Measurements from ENCODE around the gene ZC3H4.
"Not testable (repeated sequence)": the region's sequence is repeated elsewhere in the genome, so short reads cannot be mapped to it uniquely, and the experiment has no call there.

Gene ZC3H4

DNA sequence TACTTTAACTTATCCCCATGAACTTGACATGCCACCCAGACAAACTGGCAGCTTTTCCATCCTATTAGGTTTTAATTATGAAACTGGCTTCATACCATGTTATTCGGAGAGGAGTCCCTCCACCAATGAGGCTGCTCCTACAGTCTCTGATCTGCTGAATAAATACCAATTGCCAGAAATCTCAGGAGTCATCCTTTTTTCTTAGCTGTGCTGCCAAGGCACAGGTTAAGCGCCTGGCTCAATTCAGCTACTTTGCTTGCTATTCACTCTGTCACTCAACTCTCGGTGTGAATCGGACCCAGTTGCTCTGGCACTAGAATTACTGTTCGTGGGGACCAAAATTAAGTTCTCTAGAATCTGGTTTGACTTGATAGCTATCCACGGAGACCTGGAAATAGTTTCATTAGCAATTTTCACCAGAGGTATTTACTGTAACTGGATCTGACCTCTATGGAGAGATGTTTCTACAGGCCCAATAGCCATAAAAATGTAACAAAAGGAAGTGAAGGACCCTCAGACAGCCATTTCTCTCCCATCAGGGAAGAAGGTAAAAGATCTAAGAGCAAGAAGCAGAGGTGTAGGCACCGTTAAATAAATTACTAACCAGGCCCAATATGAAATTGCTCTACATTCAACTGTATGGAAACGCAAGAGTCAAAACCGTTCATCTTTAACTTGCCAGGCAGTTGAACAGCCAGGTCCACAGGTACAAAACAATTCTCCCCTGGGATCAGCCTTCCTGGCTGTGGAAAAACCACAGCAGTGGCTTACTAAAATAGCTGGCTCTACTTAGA lies 5.4 kb downstream of the ZC3H4 start:
- ATAC-seq (no peak), DNase-seq (no peak)

DNA sequence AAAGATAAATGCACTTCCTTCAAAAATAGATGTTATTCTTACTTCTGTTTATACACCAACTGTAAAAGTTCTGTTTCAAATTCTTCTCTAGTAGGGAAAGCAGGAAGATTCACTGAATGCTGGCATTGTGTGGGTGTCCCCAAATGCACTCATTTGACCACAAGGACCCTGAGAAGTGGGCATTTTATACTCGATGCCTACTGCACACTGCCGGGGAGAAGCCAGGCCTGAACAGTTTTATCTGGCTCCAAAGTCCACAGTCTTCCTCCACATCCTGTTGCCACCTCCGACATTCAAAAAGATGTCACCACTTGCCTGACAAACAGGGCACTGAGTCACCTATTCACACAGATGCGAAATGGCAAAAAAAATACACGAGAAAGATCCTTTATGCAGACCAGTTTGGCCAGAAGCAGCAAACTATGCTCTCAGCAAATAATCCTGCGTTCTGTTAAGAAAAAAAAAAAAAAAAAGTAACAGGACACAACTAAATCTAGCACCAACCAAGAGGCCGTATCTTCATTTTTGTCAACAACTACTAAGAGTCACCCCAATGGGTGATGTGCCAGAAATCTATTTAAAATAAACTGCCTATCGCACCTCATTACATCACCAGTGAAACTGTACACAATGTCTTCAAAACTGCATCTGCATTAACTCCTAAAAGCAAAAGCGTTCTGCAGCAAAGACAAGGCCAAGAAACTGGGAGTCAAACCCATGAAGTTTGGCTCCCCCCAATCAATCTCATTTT lies 6.2 kb downstream of the ZC3H4 start:
- DNase-seq, result no peak
- peak; percentile 55 for ATAC-seq

GRCh38 chr19:47106821-47107201 lies 6.8 kb downstream of the ZC3H4 start:
- no peak for ATAC-seq
- no peak for DNase-seq

DNA sequence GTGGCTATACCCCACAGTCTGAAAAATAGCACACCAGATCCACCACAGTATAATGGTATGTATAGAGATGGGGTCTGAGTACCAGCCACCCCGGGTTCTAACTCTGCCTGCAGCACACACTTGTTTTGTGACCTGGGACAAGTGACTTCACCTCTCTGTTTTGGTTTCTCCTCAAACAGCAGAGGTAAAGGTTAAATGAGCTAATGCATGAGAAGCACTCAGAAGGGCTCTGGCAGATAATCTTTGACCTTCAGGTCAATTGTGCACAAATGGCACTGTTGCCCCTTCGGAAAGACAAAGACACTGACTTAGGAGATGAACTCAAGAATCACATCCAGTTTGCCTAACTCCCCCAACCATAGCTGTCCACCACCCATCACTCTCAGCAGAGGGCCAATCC lies 7.7 kb downstream of the ZC3H4 start:
- ATAC-seq, result no peak
- no peak for DNase-seq

GRCh38 chr19:47104680-47105079 lies 8.9 kb downstream of the ZC3H4 start:
- ATAC-seq (no peak), DNase-seq (no peak)

DNA sequence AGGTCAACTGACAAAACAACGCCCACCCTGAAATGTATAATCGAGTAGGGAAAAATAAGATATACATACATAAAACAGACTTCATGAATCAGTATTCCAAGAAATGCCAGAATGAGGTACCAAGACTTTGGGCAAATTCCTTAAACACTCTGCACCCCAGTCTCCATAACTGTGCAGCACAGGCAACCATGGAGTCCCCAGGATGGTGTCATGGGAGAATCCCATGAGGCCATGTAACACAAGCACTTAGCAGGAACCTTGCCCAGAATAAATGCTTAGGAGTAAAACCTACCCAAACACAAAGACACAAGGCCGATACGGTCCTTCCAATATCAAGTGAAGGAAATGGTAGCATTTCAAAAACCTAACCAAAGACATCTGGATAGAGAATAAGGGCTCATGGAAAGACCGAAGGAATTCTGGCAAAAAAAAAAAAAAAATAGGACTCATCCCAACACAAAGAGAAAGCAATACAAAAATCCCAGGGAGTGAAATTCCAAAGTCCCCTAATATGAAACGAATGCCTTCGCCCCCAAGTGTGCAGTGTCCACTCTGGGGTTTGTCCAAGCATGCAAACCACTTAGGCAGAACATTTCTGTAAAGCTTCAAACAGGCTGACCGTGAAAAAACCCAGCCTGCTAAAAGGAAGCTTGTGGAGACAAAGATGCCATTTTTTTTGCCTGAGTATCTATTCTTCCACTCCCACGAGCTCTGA lies 11.1 kb downstream of the ZC3H4 start:
- no peak for ATAC-seq
- DNase-seq, result no peak

GRCh38 chr19:47101116-47101515 lies 12.5 kb downstream of the ZC3H4 start:
- ATAC-seq, DNase-seq: not testable (repeated sequence)

DNA sequence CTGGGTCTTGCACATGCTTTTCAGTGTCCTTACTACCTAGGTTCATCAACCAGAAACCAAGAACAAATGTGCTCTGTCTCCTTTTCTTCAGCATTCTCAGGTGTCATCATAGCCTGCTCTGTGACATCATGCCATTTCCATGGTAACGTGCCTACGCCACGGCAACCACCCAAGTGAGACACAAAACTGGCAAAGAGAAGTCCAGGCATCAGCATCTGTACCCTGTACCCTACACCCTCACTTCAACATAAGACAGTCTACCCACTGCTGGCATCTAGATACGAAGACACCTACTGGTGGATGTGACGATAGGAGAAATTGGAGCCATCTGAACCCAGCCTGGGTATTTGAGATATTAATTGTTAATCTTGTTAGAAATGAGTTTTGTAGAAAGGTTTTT lies 13.3 kb downstream of the ZC3H4 start:
- ATAC-seq, result peak; percentile 43
- no peak for DNase-seq

DNA sequence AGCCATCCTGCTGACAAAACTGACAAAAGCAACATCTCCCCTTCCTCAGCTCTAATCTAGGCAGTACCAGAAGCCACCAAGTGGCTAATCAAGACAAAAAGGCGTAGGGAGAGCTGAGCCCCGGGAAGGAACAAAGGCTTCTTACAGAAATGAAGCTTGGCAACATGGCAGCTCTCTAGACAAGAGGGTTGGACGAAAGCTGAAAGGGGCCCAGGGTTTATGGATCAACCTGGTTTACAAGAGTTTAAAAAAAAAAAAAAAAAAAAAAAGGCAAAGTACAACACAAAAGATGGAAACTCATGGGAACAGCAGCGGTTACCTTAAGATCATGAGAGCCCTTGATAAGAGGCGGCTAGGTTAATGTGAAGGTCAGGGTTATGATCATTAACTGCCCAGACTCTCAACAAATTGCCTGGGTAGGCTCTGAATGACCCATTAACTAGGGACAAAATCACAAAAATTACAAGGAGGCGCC lies 14.0 kb downstream of the ZC3H4 start:
- DNase-seq, result no peak
- ATAC-seq, result no peak

GRCh38 chr19:47098608-47099007 lies 15.0 kb downstream of the ZC3H4 start:
- no peak for ATAC-seq
- DNase-seq, result no peak

- no peak for DNase-seq
- ATAC-seq, result no peak
These were observed 16.0 kb downstream of the ZC3H4 start for GRCh38 chr19:47097396-47098201.

DNA sequence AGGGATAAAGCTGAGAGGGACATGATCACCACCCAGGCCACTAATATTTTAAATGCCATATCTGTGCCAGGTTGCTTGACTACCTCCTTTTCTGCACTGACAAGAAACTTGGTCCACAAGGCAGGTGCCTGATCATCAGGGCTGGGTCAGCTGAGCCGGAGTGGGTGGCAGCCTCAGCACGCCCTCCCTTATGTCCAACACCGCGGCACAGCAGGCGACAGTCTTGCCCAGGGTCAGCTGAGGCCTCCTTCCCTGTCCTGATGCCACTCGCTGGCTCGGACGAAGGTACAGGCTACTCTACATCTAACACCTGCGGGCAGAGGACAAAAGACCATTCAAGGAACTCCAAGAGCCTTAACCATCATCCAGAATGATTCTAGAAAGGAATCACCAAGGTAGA lies 16.9 kb downstream of the ZC3H4 start:
- DNase-seq, result no peak
- ATAC-seq, result no peak

- ATAC-seq, result no peak
- DNase-seq, result no peak
These were observed 17.4 kb downstream of the ZC3H4 start for GRCh38 chr19:47096100-47096704.

- ATAC-seq (no peak), DNase-seq (no peak)
These were observed 18.0 kb downstream of the ZC3H4 start for GRCh38 chr19:47095476-47096099.

- DNase-seq (peak; percentile 44), ATAC-seq (peak; percentile 70)
These were observed 18.8 kb downstream of the ZC3H4 start for GRCh38 chr19:47094557-47095475.

DNA sequence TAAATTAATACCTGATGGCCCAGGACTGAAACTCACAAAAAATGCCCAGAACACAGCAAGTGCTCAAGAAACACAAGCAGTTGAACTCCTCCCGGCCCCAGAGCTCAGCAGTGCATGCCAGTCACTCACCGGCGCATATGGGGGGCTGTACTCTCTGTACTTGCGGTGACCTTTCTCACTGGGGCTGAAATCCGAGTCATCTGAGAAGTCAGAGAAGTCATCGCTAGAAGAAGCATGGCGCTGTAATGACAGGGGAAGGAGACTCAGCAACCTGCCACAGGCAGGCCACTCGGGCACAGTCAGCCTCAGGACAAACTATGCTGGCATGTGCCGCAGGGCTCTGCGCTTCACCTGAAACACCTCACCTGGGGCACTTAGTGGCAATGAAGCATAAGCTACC lies 19.7 kb downstream of the ZC3H4 start:
- DNase-seq (peak; percentile 55), ATAC-seq (peak; percentile 79)

- DNase-seq (no peak), ATAC-seq (no peak)
These were observed 20.3 kb downstream of the ZC3H4 start for GRCh38 chr19:47093254-47093653.

DNA sequence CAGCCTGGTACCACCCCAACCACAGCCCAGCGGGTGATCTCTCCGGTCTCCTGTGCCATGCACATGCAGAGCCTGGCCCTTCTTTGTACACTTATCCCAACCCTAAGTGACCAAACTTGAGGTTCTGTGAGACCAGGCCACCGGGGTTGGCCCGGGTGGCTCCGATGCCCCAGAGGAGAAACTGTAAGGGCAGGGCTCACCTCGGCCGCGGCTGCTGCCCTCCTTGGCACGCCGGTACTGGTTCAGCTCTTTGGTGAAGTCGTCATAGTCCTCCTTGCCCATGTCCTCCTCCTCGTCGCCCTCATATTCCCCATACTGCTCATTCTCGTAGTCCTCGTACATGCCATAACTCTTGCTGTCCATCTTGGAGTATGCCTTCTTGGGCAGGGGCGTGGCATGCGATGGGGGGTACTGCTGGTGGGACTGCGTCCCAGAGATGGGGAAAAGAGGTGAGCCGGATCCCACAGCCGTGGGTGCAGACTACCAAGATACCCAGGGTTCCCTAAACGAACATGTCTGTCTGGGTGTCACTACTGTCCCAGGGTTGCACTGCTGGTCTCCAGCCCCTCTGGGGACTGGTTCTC lies 23.7 kb downstream of the ZC3H4 start:
- DNase-seq, result no peak

GRCh38 chr19:47086280-47086679 lies 27.3 kb downstream of the ZC3H4 start:
- no peak for DNase-seq
- no peak for ATAC-seq

More for the DNA sequence above, 23.7 kb downstream of the ZC3H4 start:
- ATAC-seq, result no peak

Measured in stimulated activated naive CD8-positive, alpha-beta T cell treated with anti-CD3 and anti-CD28 coated beads, Interleukin-15, Interleukin-2, amounts not matched to agents 100 U/mL and 50 U/mL, for 24 hours (primary cell).